Measurements from ENCODE around the gene SLAMF8. TPM values are rescaled to one million over a fixed set of nuclear protein-coding genes. Genes with fewer than 3 reads are reported as not detected.

Gene SLAMF8
- total RNA-seq, 1 experiment from 2014 or later: not detected

DNA sequence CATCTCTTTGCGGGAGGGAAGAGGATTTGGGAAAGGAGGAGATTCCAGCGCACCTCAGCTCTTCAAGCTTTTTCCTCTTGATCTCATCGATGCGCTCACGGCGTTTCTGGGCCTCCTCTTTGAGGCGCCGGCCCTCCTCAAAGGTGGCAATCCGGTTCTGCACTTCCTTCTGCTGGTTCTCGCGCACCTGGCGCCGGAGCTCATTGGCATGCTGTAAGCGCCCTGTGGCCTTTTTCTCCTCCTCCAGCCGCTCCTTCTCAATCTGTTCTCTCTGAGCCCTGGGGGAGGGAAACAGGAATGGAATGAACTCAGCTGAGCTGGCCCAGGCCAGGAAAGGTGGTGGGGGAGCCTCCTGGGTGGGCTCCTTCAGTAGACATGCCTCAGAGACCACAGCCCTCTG lies 46.2 kb downstream of the SLAMF8 start:
- no peak overlapping the region for H3K27ac Mint-ChIP-seq (ENCODE audit: unreplicated experiment)
- no peaks in the 10 kb centered on the region for H3K27me3 Mint-ChIP-seq (ENCODE audit: insufficient read depth, unreplicated experiment)
- Histone ChIP-seq H3K36me3 (ENCODE audit: control insufficient read depth, insufficient read depth, low read length) (no peaks in the 10 kb centered on the region), H3K27me3 (replicated peaks; ENCODE audit: control insufficient read depth, insufficient read depth, low read length) (no peaks in the 10 kb centered on the region), H3K4me3 (ENCODE audit: low read depth, low read length) (no peak overlapping the region), H3K9me3 (no peaks in the 10 kb centered on the region), H3K4me1 (no peaks in the 10 kb centered on the region)
- no peaks in the 10 kb centered on the region for H3K36me3 Mint-ChIP-seq (ENCODE audit: insufficient read depth, unreplicated experiment)
- no peak overlapping the region for H3K4me3 Mint-ChIP-seq (ENCODE audit: unreplicated experiment)
- H3K9me3 Mint-ChIP-seq (ENCODE audit: unreplicated experiment): no peaks in the 10 kb centered on the region
- ChIA-PET POLR2A (interaction anchor here (0.6 kb wide), 1 partner anchor 176 kb away, joined by 3 read pairs; no protein-coding TSS in a partner anchor), CTCF (interaction anchor here (1.0 to 1.6 kb wide), 2 partner anchors 20 to 135 kb away, joined by 3 to 5 read pairs; no protein-coding TSS in a partner anchor)
- no peaks in the 10 kb centered on the region for H3K4me1 Mint-ChIP-seq (ENCODE audit: low read depth, unreplicated experiment)
- DNase-seq: peak in 1 of 2 experiments; percentile 47
- intact Hi-C loops (cut with micrococcal nuclease; ENCODE audit: unreplicated experiment): no loop called here
- no TSS peak for BruUV-seq (replicated peaks)
- no peak for TF ChIP-seq CTCF (IDR thresholded peaks at IDR 0.05; ENCODE audit: insufficient read depth in 1 of 2, low read depth in 1 of 2, low read length in 1 of 2, severe bottlenecking in 1 of 2, unreplicated experiment in 1 of 2)

- TF ChIP-seq CTCF (IDR thresholded peaks at IDR 0.05; ENCODE audit: insufficient read depth in 1 of 2, low read depth in 1 of 2, low read length in 1 of 2, severe bottlenecking in 1 of 2, unreplicated experiment in 1 of 2): no peak
- Mint-ChIP-seq H3K4me1 (ENCODE audit: low read depth, unreplicated experiment) (no peaks in the 10 kb centered on the region), H3K27ac (ENCODE audit: unreplicated experiment) (no peak overlapping the region), H3K27me3 (ENCODE audit: insufficient read depth, unreplicated experiment) (no peaks in the 10 kb centered on the region), H3K9me3 (ENCODE audit: unreplicated experiment) (no peaks in the 10 kb centered on the region), H3K36me3 (ENCODE audit: insufficient read depth, unreplicated experiment) (no peaks in the 10 kb centered on the region), H3K4me3 (ENCODE audit: unreplicated experiment) (no peak overlapping the region)
- CTCF ChIA-PET: interaction anchor here (1.0 to 1.6 kb wide), 2 partner anchors 20 to 134 kb away, joined by 3 to 5 read pairs; no protein-coding TSS in a partner anchor
- Histone ChIP-seq H3K9me3 (no peaks in the 10 kb centered on the region), H3K4me1 (no peaks in the 10 kb centered on the region), H3K4me3 (ENCODE audit: low read depth, low read length) (no peak overlapping the region), H3K36me3 (ENCODE audit: control insufficient read depth, insufficient read depth, low read length) (no peaks in the 10 kb centered on the region), H3K27me3 (replicated peaks; ENCODE audit: control insufficient read depth, insufficient read depth, low read length) (no peaks in the 10 kb centered on the region)
- no TSS peak for BruUV-seq (replicated peaks)
- POLR2A ChIA-PET: no interaction called here
- DNase-seq: no peak
- intact Hi-C loops (cut with micrococcal nuclease; ENCODE audit: unreplicated experiment): no loop called here
Observed at GRCh38 chr1:159873530-159874143, 47.0 kb downstream of the SLAMF8 start.

- Mint-ChIP-seq H3K36me3 (ENCODE audit: insufficient read depth, unreplicated experiment) (no peaks in the 10 kb centered on the region), H3K27me3 (ENCODE audit: insufficient read depth, unreplicated experiment) (no peaks in the 10 kb centered on the region), H3K4me3 (ENCODE audit: unreplicated experiment) (no peak overlapping the region), H3K27ac (ENCODE audit: unreplicated experiment) (no peak overlapping the region), H3K9me3 (ENCODE audit: unreplicated experiment) (no peaks in the 10 kb centered on the region), H3K4me1 (ENCODE audit: low read depth, unreplicated experiment) (no peaks in the 10 kb centered on the region)
- Histone ChIP-seq H3K27me3 (replicated peaks; ENCODE audit: control insufficient read depth, insufficient read depth, low read length) (no peaks in the 10 kb centered on the region), H3K4me1 (no peaks in the 10 kb centered on the region), H3K4me3 (ENCODE audit: low read depth, low read length) (no peak overlapping the region), H3K36me3 (ENCODE audit: control insufficient read depth, insufficient read depth, low read length) (no peaks in the 10 kb centered on the region), H3K9me3 (no peaks in the 10 kb centered on the region)
- intact Hi-C loops (cut with micrococcal nuclease; ENCODE audit: unreplicated experiment): no loop called here
- POLR2A ChIA-PET: no interaction called here
- TF ChIP-seq CTCF (IDR thresholded peaks at IDR 0.05; ENCODE audit: insufficient read depth in 1 of 2, low read depth in 1 of 2, low read length in 1 of 2, severe bottlenecking in 1 of 2, unreplicated experiment in 1 of 2): no peak
- no TSS peak for BruUV-seq (replicated peaks)
- CTCF ChIA-PET: no interaction called here
- no peak for DNase-seq
Observed at GRCh38 chr1:159877695-159878444, 51.2 kb downstream of the SLAMF8 start.
